ENCODE data around the gene TAGLN2. TPM values are rescaled to one million over a fixed set of nuclear protein-coding genes. Genes with fewer than 3 reads are reported as not detected.
"Not testable (repeated sequence)": the region's sequence is repeated elsewhere in the genome, so short reads cannot be mapped to it uniquely, and the experiment has no call there.

TAGLN2 gene
- total RNA-seq, 4 donors from 2014 or later = 242 to 569 (median 258) TPM

GRCh38 chr1:159902541-159902940 is 22.8 kb downstream of the TAGLN2 start:
- ATAC-seq (ENCODE audit: low FRiP score) (no peak), DNase-seq (ENCODE audit: low spot score) (no peak)
- no peak for TF ChIP-seq CTCF (IDR thresholded peaks at IDR 0.05)

DNA sequence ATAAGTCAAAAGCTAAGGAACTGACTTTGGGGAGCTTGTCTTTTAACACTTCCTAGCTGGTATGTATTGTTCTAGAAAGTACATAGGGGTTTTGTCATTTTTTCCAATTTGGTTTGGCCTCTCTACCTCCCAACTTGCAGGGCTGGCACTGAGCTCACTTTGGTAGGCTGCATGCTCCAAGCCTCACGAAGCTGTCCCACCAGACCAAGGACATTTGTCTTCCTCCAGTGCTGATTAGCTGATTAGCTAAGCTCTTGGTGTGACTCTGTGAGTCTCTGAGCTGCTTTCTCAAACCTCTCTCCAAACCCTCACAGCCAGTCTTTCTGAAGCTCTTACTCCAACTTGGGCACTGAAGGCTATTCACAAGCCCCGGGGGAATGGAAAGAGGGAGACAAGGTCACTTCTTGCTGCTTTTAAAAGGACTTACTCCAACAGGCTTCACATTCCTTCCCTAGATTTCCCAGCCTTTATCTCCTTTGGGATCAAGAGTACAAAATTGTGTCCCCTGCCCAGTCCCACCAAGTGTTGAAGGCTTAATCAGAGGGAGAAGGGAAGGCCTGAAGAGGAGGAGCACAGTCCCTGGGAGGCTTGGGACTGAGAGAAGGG is 24.4 kb downstream of the TAGLN2 start:
- TF ChIP-seq CTCF (IDR thresholded peaks at IDR 0.05) = no peak
- no peak for DNase-seq (ENCODE audit: low spot score)
- no peak for ATAC-seq (ENCODE audit: low FRiP score)

GRCh38 chr1:159900086-159900680 is 25.1 kb downstream of the TAGLN2 start, which contains the start of gene CFAP45:
Gene CFAP45, minus strand, starts transcription at chr1:159900165. Its CDS starts 67 bp downstream, at chr1:159900098.
- DNase-seq (ENCODE audit: low spot score) = no peak
- no peak for TF ChIP-seq CTCF (IDR thresholded peaks at IDR 0.05)
- peak; percentile 63 for ATAC-seq (ENCODE audit: low FRiP score)

DNA sequence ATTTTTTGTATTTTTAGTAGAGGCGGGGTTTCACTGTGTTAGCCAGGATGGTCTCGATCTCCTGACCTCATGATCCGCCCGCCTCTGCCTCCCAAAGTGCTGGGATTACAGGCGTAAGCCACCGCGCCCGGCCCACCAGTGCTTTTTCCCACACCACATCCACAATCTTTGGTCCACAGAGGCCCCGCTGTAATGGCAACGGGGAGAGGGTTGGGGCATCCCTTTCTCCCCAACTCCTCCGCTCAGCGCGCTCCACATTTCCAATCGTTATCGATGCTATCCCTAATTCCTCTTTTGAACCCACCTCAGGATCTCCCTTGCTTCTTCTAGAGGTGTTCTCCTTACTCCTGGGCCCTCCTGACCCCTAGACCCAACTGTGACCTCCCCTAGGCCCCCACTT is 25.7 kb downstream of the TAGLN2 start:
- not testable (repeated sequence) for DNase-seq (ENCODE audit: low spot score); ATAC-seq (ENCODE audit: low FRiP score)

DNA sequence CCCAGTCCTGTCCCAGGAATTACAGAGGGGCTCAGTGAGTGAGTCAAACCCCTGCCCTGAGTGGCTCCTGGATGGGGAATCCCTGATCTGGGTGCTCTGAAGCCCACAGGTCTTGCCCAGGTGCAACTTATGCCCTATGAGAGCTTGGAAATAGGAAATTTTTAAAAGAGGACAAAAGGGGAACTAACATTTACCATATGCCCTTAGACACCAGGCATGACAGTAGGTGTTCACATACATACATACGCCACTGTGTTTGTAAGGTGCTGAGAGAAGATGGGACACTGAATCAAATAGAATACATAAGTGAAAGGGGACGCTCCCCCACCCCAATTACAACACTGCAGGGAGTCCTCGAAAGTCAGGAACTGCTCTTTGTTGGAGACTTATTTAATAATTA is 26.8 kb downstream of the TAGLN2 start:
- TF ChIP-seq CTCF (IDR thresholded peaks at IDR 0.05) = no peak
- ATAC-seq (ENCODE audit: low FRiP score) (no peak), DNase-seq (ENCODE audit: low spot score) (no peak)

DNA sequence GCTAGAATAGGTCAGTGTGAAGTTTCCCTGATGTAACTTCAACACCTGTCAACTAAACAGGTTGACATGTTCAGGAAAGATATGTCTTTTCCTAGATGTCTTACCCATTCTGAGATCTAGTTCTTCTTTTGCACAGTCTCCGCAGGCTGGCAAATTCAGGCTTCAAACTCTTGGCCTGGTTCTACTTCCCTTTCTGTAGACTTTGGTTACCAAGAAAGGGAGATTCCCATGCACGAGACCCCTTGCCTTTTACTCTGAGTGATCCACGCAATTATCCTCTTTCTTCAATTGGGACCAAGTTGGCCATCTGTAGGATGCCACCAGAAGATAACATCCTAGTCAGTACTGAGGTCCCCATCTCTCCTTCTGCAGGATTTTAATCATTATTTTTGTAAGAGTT is 27.3 kb downstream of the TAGLN2 start:
- DNase-seq (ENCODE audit: low spot score) (no peak), ATAC-seq (ENCODE audit: low FRiP score) (no peak)
- no peak for TF ChIP-seq CTCF (IDR thresholded peaks at IDR 0.05)

DNA sequence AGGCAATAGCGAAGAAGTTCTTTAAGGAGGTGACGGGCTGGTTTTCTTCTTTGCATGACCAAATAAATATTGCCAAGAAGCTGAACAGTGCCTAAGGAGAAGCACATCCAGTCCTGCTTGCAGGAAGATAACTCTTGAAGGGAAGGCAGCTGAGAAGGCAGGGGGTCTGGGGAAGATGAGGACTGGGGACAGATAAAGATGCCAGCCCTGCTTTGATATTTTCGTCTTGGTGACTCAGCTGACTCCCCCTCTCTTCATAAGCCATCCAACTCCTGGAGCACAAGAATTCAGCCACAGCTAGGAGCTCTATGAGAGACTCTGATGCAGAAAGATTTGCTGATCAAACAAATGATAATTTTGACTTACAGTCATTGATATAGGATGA is 28.8 kb downstream of the TAGLN2 start:
- DNase-seq (ENCODE audit: low spot score) (no peak), ATAC-seq (ENCODE audit: low FRiP score) (no peak)
- no peak for TF ChIP-seq CTCF (IDR thresholded peaks at IDR 0.05)
